Stimulated activated CD8-positive, alpha-beta memory T cell treated with anti-CD3 and anti-CD28 coated beads, Interleukin-15, amount 100 ng/mL, for 4 hours (primary cell): ENCODE measurements around the gene IL17B.

Source experiments
- DNase-seq, 2 donors: peaks; one replicate each; pipeline ENCODE4 v3.0.0-alpha.2; 2020; ENCODE audit warnings: low read depth in 2 of 2

Gene IL17B

DNA sequence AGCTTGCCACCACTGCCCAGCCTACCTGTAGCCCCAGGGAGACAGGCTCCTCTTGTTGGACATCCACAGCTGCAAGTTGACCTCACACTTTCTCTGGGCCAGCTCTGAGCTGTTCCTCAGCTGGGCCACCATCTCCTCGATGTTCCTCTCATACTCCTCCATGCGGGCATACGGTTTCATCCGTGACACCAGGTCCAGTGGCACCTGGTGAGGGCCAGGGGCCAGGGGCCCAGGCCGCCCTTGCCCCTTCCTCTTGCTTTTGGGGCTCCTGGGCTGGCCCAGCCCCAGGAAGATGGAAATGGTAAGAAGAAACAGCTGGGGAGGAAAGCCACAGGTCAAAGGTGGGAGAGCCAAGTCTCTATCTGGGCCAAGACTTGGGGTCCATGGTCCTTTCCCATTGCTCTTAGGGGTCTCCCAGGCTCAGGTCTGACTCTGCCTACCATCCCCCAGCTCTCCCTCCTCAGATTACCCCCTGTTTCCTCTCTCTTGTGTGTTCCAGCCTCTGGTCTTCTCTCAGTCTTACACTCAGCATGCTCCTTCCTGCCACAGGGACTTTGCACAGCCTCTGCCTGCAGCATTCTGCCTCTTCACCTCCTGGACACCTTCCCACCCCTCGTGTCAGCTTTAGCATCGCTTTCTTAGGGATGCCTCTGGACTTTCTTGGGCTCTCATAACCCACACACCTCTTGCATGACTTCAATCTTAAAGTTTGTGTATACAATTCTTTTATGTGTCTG lies 2.2 kb downstream of the IL17B start:
- no peak for DNase-seq

DNA sequence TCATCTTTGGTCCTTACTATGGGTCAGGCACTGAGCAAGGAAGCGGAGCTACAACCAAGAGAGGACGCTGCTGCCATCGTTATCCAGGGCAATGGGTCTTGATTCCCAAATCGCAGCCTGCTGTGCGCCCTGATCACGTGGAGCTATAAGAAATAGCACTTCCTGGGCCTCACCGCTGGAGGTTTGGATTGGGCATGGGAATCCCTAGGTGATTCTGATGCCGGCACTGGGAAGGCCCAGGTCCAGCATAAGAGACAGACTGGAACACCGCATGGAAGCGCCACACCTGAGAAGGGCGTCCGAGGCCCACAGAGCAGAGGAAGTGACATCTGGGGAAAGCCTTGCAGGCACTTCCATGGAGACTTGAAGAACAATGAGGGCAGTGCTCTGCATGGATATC lies 3.0 kb downstream of the IL17B start:
- no peak for DNase-seq

DNA sequence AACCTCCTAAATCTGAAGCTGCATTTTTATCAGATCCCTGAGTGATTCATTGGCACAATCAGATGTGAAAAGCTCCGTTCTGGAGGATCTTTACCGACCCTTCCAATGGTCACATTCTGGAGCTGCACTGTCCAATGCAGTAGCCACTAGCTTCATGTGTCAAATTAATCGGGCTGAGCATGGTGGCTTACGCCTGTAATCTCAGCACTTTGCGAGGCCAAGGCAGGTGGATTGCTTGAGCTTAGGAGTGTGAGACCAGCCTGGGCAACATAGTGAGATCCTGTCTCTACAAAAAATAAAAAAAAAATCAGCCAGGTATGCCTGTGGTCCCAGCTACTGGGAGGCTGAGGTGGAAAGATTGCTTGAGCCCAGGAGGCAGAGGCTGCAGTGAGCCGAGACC lies 3.7 kb downstream of the IL17B start:
- DNase-seq = no peak

DNA sequence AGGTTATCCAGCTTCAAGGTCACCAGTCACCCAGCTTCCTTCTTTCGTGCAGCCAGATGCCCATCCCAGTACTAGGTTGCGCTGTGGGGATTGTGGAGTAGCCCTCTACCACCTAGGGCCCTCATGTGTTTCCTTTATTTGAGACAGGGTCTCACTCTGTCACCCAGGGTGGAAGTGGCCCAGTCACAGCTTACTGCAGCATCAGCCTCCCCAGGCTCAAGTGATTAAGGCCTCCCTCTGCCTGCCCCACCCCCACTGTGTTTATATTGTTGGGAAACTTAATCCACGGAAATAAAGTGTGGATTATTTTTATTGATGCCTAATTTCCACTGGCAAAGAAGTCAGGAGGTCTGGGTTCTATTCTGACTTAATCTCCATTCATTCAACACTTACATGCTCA lies 4.3 kb downstream of the IL17B start:
- no peak for DNase-seq

DNA sequence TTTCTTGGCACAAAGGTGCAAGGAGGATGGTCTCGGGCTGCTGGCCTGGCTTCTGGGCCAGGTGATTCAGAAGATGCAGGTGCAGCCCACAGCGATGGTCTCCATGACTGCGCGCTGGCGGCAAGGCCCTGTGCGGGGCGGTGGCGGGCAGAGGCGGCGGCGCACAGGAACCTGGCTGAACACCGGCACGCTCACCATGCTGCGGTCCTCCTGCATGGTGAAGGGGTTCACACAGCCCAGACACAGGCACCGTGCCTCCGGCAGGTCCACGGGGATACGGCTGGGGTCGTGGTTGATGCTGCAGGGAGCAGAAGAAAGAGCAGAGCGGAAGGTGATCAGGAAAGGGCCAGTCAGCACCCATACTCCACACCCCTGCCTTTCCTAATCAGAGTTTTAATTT lies 4.8 kb downstream of the IL17B start:
- DNase-seq = no peak

DNA sequence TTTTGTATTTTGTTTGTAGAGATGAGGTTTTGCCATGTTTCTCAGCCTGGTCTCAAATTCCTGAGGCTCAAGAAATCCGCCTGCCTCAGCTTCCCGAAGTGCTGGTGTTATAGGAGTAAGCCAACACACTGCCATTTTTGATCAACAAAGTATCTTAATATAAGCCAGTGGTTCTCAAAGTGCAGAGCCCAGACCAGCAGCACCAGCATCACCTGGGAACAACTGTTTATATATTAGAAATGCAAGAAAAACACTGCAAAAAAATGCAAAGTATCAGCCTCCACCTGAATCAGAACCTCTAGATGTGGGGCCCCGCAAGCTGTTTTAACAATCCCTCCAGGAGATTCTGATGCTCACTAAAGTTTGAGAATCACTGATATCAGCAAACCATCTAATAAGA lies 6.2 kb downstream of the IL17B start:
- no peak for DNase-seq

DNA sequence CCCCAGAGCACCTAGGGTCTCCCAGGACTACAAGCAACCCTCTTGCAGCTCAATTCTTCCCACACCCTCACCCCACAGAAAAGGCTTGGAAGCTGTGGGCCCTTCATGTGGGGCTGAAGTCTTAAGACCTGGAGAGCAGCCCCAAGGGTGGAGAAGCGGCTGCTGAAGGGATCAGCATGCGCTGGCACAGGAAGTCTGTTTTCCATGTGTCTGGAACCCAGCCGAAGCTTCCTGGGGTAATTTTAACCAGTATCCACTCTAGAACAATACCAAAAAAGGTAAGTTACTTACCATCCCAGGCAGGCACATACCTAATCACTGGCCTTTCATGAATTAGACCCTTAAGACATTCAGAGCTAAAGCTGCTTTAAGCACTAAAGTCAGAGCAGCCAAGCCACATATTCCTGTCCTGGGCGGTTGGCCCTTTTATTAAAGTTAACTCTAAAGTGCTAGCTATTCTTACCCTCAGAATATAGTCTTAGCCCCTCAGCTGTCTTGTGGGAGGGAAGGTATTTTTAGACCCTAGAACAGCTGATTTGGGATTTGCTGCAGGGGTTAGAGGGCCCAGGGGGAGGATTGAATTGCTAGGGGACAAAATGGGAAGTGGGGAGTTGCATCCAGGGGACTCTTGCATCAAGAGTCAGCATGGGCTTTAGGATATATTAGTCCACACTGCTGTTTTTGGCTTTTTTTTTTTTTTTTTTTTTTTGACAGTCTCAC lies 6.9 kb downstream of the IL17B start:
- no peak for DNase-seq

DNA sequence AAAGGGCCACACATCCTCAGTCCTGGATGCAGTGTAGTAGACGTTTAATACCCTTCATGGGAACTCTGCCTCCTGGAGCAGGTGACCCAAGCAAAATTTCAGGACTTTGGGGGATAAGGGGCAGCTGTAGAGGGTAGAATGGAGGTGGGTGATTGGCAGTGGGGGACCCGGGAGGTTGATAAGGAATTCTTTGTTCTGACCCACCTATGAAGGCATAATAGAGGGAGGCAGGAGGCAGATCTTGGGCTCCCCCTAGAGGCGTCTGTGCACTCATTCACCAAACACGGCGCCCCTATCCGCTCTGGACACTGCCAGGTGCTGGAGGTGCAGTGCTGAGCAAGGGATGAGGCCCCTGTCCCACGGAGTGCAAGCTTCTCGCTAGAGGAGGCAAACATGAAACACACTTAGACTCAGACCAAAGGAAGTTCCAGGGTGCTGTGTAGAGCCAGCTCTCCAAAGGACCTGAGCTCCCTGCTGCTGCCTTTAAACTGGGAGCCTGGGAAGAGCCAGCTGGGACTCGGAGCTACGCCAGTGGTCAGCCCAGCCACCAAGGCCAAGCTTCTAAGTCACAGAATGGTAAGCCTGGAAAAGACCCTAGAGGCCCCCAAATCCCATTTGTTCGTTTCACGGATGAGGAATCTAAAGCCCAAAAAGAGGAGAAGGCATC lies 7.7 kb downstream of the IL17B start:
- DNase-seq = peak in 1 of 2 donors; percentile 34

DNA sequence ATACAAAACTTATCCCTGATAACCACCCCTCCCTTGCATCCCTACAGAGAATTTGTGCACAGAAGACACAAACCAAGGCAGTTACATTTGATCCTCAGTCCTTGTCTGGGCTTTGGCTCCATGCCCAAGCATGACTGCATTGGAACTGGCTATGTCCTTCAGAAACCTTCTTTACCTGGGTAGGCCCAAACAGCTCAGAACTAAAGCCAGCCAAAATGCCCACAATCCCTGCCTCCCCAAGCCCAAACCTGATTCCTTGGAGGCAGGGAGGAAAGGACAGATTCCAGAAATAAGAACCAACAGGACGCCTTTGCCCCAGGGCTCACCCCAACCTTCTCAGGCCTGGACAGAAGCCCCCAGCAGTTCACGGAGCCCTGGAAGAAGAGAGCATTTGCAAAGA lies 8.2 kb downstream of the IL17B start:
- DNase-seq = no peak

DNA sequence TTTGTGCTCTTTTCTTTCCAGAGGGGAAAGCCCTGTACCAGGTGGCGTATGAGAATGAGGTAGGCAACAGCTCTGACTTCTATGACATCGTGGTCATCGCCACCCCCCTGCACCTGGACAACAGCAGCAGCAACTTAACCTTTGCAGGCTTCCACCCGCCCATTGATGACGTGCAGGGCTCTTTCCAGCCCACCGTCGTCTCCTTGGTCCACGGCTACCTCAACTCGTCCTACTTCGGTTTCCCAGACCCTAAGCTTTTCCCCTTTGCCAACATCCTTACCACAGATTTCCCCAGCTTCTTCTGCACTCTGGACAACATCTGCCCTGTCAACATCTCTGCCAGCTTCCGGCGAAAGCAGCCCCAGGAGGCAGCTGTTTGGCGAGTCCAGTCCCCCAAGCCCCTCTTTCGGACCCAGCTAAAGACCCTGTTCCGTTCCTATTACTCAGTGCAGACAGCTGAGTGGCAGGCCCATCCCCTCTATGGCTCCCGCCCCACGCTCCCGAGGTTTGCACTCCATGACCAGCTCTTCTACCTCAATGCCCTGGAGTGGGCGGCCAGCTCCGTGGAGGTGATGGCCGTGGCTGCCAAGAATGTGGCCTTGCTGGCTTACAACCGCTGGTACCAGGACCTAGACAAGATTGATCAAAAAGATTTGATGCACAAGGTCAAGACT lies 11.0 kb downstream of the IL17B start:
- DNase-seq = no peak

DNA sequence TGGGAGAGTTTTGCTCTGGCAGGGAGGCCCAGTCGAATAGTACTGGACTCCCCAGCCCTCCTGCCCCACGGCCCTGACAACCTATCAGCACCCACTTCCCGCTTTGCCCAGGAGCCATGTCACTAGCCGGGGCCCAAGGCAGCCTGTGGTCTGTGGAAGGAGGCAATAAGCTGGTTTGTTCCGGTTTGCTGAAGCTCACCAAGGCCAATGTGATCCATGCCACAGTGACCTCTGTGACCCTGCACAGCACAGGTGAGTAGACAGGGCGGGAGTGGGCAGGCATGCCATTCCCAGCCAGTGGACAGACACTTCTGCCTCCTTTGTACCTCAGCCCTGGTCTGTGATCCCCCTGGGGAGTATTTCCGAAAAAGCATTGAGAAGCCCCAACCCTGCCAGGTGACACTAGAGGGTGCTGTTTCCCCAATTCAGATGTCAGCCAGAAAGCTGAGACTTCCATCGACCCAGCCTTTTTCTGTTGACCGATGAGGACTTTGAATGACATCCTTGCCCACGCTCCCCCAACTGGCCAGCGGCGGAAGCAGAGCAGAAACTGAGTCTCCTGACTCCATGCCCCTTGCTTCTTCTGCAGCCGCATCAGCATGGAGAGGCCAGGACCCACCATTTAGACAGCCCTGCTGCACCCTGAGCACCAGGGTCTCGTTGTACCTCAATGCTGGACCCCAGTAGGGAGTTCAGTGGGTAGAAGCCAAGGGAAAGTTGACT lies 11.7 kb downstream of the IL17B start:
- peak in 1 of 2 donors; percentile 25 for DNase-seq

DNA sequence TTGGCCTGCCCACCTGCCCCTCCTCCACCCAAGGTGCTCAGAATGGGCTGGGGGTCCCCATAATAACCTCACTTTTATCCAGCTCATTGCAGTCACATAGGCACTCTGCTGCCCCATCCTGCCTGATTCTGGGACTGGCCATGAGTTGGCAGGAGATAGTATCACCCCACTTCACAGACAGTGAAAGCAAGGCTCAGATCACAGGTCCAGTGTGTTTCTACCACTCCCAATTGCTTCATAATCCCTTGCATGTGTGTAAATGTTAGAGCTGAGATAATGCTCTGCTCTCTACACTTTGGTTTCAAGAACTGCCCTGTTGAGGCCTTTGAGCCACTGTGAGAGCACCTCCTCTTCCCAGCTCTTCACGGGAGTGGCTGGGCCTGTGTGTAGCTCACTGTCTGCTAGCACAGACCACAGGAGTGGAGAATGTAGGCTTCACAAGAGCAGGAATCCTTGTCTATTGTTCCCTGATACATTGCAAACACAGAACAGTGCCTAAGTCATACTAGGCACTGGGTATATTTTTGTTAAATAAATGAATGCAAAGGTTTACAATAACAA lies 12.8 kb downstream of the IL17B start:
- DNase-seq = no peak

DNA sequence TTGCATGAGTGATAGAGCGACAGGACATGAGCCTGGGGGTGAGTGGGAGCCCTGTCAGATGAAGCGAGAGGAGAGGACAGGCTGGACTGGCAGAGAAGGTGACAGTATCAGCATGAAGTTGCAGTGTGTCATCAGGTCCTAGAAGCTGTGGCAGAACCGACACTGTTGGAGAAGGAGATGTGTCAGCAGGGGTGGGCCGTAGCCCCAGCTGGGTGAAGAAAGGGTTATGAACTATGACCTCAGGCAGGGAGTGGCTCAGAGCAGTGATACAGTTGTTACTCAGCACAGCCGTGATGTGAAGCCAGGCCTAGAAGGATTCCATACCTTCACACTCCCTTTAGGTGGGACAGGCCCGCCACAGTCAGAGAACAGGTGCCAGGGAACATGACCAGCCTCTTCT lies 13.7 kb downstream of the IL17B start:
- no peak for DNase-seq

DNA sequence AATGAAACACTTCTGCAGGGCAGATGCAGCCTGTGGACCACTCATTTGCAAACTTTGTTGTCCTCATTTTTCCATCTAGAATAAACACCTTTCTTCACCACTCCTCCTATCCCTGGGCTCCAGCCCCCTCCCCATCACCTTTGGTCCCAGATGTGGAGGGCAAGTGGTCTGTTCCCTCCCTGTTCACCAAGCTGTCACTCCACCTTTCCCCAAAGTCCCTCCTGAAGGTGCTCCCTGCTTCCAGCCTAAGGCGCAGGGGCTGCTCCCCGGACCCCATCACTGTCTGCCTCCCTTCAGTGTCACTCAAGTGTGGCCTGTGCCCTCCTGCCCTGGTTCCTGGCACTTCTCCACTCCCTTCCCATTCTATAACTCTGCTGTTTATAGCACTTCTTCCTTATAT lies 14.4 kb downstream of the IL17B start:
- no peak for DNase-seq

DNA sequence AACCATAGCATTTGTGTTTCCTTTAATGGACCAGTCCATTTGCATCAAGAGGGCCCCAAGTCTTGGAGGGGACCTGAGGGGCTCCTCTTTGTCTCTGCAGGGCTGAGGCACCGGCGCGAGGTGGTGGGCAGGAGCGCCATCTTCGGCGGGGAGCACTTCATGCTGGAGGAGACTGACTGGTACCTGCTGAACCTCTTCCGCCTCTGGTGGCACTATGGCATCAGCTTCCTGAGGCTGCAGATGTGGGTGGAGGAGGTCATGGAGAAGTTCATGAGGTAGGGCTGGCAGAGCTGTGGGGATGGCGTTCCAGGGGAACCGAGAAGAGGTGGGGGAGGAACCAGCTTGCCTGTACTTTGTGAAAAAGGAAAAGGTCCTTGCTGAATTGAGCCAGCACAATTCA lies 15.2 kb downstream of the IL17B start:
- DNase-seq = no peak

DNA sequence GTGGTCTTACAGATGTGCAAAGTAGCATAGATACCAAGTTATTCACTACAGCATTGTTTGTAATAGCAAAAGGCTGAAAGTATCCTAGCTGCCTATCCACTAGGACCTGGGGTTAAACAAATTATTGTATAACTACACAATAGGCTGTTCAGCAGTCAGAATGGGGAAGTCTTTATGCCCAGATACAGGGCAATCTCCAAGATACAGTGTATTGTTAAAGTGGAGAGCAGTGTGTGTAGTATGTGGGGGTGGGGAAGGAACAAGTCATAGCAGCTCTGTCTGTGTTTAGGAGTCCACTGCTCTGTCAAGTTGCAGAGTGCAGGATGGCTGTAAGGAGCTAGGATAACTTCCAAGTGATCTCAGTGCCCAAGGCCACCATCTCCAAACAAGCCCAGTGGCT lies 15.7 kb downstream of the IL17B start:
- no peak for DNase-seq

DNA sequence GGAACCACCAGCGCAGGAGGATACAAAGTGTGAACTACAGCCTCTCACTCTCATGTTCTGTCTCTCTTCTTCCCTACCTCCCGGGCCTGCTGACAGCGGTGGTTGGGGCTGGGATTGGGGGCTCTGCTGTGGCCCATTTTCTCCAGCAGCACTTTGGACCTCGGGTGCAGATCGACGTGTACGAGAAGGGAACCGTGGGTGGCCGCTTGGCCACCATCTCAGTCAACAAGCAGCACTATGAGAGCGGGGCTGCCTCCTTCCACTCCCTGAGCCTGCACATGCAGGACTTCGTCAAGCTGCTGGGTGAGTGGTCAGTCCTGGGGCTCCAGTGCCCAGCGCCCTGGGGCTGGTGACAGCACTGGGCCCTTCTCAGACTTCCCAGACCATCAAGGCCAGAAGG lies 16.6 kb downstream of the IL17B start:
- no peak for DNase-seq

DNA sequence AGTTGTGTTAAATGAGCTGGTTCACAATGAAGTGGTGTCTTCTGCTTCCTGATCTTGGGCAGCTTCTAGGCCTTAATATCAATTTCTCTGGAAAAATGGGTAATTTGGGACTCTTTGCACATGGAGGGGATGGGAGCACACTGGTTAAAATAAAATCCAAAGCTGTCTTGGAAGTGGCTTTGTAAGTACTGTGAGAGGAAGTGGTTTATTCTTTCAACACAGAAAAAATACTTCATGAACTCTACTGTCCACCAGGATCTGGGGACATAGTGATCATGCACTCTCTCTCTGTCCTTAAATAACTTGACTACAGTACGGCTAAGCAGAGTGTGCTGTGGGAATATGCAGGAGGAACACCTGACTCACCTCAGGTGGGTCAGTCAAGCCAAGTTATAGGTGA lies 18.8 kb downstream of the IL17B start:
- DNase-seq = no peak

DNA sequence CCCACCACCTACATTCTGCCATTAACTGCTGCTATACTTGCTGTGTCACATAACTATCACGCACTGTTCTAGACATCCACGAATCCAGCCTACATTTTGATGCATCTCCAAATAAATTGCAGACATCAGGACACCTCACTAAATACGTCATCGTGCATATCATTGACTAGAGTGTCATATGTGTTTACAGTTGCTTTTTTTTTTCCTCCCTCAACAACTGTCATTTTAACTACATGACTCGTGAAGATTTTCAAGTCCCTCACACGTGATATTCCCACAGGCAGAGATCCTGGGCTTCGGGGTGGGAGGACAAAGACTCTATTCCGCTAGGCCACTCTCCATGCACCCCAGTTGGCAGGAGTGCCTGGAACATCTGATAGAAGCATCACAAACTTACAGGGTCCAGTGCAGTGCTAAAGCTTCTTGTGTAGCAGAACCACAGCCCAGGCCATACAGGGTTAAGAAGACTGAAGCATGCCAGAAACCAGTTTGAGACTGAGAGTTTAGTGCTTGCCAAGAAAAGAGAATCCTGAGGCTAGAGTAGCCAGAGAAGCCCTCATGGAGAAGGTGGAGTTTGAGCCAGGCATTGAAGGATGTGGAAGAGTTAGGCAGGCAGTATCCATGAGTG lies 20.1 kb downstream of the IL17B start:
- no peak for DNase-seq

DNA sequence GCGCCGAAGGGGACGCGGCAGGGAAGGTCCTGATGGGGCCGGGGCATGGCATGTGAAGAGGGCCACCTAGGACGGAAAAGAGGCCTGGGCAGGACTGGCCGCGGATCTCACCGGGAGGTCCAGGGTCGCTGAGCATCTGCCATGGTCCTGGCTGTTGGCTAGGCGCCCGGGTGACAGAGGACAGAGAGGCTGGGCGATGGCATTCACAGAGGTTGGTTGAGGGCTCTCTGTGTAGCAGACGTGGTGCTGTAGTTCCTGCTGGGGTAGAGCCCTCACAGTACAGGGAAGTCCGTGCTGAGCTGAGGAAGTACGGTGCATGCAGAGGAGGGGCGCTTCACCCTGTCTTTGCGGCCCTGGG lies 20.8 kb downstream of the IL17B start:
- no peak for DNase-seq
